Panc1 (cell line): Measurements from ENCODE around the gene CHST15. TPM values are rescaled to one million over a fixed set of nuclear protein-coding genes. Genes with fewer than 3 reads are reported as not detected.

Source experiments
- ATAC-seq: fragments of 200-7000 bp; cut with Tn5 transposase; 2 replicates; pipeline ENCODE4 v1.9.1; 2020; ENCODE audit warnings: mild to moderate bottlenecking, moderate library complexity
- BruUV-seq: library from RNA; stranded (reverse); fragments of 400-500 nt; replicated peaks from 2 replicates; lab custom pipeline; 2021; lab: Mats Ljungman, UMichigan
- CTCF ChIA-PET: fragments of 300-600 bp; sonication (Branson Sonifier 250); formaldehyde crosslinking; loops from one replicate; lab custom pipeline; 2022; ENCODE audit warnings: antibody characterized with exemption; lab: Charles Lee
- POLR2A ChIA-PET: fragments of 300-600 bp; sonication (Branson Sonifier 250); formaldehyde crosslinking; loops from one replicate; lab custom pipeline; 2022; ENCODE audit warnings: antibody characterized with exemption; lab: Charles Lee
- DNase-seq: peaks from one replicate; pipeline ENCODE4 v3.0.0-alpha.2; 2010; ENCODE audit warnings: low read depth, low spot score
- H3K27ac ChIP-seq: 2 replicates; pipeline ENCODE4 v1.5.1; 2011; ENCODE audit warnings: mild to moderate bottlenecking, low read length, inconsistent platforms
- H3K27me3 ChIP-seq: fragments of 200-500 bp; sonication (Bioruptor generic); 2 replicates; pipeline ENCODE4 v1.6.0; 2014; ENCODE audit warnings: low read length, inconsistent platforms; ENCODE audit not compliant: control insufficient read depth, insufficient read depth
- H3K36me3 ChIP-seq: fragments of 200-500 bp; sonication (Bioruptor generic); 2 replicates; pipeline ENCODE4 v1.5.1; 2014; ENCODE audit warnings: inconsistent platforms, mild to moderate bottlenecking, low read length, moderate library complexity; ENCODE audit not compliant: control insufficient read depth, insufficient read depth
- H3K4me1 ChIP-seq: 2 replicates; pipeline ENCODE4 v1.5.1; 2011; ENCODE audit warnings: inconsistent platforms, mild to moderate bottlenecking, low read length, moderate library complexity; ENCODE audit not compliant: control insufficient read depth, insufficient read depth
- H3K4me3 ChIP-seq, 2 experiments: 2 replicates each; pipeline ENCODE4 v1.5.1; 2011 to 2012; ENCODE audit warnings: low read depth in 2 of 2, low read length in 2 of 2, mild to moderate bottlenecking in 2 of 2, inconsistent platforms in 1 of 2, moderate library complexity in 1 of 2
- H3K9me3 ChIP-seq: fragments of 200-500 bp; sonication (Bioruptor generic); 2 replicates; pipeline ENCODE4 v1.5.1; 2014; ENCODE audit warnings: low read depth, mild to moderate bottlenecking, inconsistent platforms, low read length, moderate library complexity; ENCODE audit not compliant: control insufficient read depth, insufficient read depth
- POLR2AphosphoS5 ChIP-seq: IDR thresholded peaks from 2 replicates; pipeline ENCODE4 v1.6.1; 2012; ENCODE audit warnings: mild to moderate bottlenecking, low read depth, low read length, moderate library complexity
- SIN3A ChIP-seq: IDR thresholded peaks from 2 replicates; pipeline ENCODE4 v1.6.1; 2012; ENCODE audit warnings: low read depth, mild to moderate bottlenecking, low read length, moderate library complexity, borderline replicate concordance; ENCODE audit not compliant: insufficient read depth
- TCF7L2 ChIP-seq: IDR thresholded peaks from 2 replicates; pipeline ENCODE4 v1.6.1; 2011; ENCODE audit warnings: mild to moderate bottlenecking, low read depth, low read length, inconsistent platforms
- in situ Hi-C: cut with HindIII; loops from 2 replicates; pipeline ENCODE4 v1.10.0; 2016; ENCODE audit warnings: low sequenced_read_pairs, low pct_unique_long_range_greater_than_20kb
- intact Hi-C: fragments of 100-400 bp; cut with micrococcal nuclease; formaldehyde crosslinking; loops from one replicate; pipeline ENCODE4 v1.10.0; 2022; ENCODE audit not compliant: unreplicated experiment
- total RNA-seq: library from RNA; stranded (reverse); gene quantifications from one replicate; pipeline ENCODE4 v1.2.1, GENCODE V29; 2021; ENCODE audit not compliant: unreplicated experiment
- TF ChIP-seq, protein P1 (sequence below): fragments of 450-650 bp; IDR thresholded peaks from 2 replicates; pipeline ENCODE4 v1.5.1; 2017; ENCODE audit warnings: mild to moderate bottlenecking
- TF ChIP-seq, protein P2 (sequence below), 2 experiments: IDR thresholded peaks; 2 replicates each; pipeline ENCODE4 v1.6.1; 2011 to 2012; ENCODE audit warnings: low read depth in 2 of 2, control low read depth in 1 of 2, low read length in 1 of 2, mild to moderate bottlenecking in 1 of 2, moderate library complexity in 1 of 2; ENCODE audit not compliant: insufficient read depth in 1 of 2

CHST15 gene
- total RNA-seq, 1 experiment from 2014 or later, result 33.2 TPM

DNA sequence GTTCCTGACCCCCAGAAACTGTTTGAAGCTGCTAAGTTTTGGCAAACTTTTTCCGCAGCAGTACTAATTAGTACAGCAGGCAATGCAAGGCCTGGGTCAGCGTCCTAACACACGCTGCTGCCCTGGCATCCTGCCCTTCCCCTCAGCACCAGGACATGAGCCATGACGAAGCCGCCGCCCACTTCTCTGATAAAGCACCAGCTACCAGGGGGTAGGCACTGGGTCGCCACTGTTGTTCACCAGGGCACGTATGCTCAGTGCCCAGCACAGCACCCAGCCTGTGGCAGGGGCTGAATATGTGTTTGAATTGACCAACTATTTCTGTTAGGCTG is 59.5 kb downstream of the CHST15 start:
- no peaks in the 10 kb centered on the region for H3K9me3 ChIP-seq
- H3K4me3 ChIP-seq, result no peak overlapping the region
- no peak for DNase-seq
- no peak overlapping the region for H3K27ac ChIP-seq
- intact Hi-C loops (no loop called here), in situ Hi-C loops (no loop called here)
- no peak for ATAC-seq
- POLR2A ChIA-PET, result interaction anchor here (0.6 kb wide), 1 partner anchor 1026 kb away, joined by 3 read pairs; no protein-coding TSS in a partner anchor
- no peaks in the 10 kb centered on the region for H3K36me3 ChIP-seq
- H3K27me3 ChIP-seq, result no peaks in the 10 kb centered on the region
- TF ChIP-seq, protein P1, sequence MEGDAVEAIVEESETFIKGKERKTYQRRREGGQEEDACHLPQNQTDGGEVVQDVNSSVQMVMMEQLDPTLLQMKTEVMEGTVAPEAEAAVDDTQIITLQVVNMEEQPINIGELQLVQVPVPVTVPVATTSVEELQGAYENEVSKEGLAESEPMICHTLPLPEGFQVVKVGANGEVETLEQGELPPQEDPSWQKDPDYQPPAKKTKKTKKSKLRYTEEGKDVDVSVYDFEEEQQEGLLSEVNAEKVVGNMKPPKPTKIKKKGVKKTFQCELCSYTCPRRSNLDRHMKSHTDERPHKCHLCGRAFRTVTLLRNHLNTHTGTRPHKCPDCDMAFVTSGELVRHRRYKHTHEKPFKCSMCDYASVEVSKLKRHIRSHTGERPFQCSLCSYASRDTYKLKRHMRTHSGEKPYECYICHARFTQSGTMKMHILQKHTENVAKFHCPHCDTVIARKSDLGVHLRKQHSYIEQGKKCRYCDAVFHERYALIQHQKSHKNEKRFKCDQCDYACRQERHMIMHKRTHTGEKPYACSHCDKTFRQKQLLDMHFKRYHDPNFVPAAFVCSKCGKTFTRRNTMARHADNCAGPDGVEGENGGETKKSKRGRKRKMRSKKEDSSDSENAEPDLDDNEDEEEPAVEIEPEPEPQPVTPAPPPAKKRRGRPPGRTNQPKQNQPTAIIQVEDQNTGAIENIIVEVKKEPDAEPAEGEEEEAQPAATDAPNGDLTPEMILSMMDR, result no peak
- TF ChIP-seq POLR2AphosphoS5 (no peak), SIN3A (no peak), TCF7L2 (no peak)
- TF ChIP-seq, protein P2, sequence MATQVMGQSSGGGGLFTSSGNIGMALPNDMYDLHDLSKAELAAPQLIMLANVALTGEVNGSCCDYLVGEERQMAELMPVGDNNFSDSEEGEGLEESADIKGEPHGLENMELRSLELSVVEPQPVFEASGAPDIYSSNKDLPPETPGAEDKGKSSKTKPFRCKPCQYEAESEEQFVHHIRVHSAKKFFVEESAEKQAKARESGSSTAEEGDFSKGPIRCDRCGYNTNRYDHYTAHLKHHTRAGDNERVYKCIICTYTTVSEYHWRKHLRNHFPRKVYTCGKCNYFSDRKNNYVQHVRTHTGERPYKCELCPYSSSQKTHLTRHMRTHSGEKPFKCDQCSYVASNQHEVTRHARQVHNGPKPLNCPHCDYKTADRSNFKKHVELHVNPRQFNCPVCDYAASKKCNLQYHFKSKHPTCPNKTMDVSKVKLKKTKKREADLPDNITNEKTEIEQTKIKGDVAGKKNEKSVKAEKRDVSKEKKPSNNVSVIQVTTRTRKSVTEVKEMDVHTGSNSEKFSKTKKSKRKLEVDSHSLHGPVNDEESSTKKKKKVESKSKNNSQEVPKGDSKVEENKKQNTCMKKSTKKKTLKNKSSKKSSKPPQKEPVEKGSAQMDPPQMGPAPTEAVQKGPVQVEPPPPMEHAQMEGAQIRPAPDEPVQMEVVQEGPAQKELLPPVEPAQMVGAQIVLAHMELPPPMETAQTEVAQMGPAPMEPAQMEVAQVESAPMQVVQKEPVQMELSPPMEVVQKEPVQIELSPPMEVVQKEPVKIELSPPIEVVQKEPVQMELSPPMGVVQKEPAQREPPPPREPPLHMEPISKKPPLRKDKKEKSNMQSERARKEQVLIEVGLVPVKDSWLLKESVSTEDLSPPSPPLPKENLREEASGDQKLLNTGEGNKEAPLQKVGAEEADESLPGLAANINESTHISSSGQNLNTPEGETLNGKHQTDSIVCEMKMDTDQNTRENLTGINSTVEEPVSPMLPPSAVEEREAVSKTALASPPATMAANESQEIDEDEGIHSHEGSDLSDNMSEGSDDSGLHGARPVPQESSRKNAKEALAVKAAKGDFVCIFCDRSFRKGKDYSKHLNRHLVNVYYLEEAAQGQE (IDR thresholded peaks at IDR 0.05; ENCODE audit: insufficient read depth in 1 of 2, low read depth in 2 of 2, low read length in 1 of 2), result no peak
- H3K4me1 ChIP-seq, result no peaks in the 10 kb centered on the region
- CTCF ChIA-PET, result no interaction called here
- BruUV-seq, result no TSS peak

DNA sequence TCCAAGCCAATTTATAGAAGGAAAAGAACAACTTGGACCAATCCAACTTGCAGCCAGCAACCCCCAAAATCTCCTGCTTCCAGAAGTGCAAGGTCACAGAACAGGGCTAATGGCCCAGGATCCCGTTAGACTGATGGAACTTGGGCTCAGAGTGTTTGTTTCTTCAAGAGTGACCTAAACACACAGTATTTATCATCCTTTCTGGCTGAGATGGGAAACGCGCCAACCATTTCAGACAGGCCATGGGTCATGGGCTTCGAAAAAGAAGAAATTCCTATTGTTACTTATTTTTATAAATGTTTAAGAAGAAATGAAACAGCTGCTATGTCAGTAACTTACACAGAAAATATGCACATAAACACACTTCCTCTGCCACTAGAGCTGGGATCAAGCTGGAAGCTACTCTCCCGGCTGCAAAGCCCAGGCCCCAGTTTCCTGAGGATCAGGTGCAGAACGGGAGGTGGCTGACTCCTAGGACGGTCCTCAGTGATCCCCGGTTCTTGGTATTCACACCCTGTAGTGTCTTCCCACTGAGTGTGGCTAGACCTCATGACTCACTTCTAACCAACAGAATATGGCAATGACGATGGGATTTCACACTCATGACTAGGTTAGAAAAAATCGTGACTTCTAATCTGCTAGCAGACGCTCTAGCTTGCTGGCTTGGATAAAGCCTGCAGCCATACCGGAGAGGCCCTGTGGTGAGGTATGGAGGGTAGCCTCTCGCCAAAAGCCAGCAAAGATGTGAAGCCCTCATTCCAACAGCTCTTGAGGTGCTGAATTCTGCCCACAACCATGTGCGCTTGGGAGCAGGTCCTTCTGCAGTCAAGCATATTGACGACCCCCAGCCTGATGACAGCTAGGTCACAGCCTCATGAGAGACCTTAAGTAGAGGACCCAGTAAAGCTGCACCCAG is 60.2 kb downstream of the CHST15 start:
- TF ChIP-seq SIN3A (no peak), POLR2AphosphoS5 (no peak), TCF7L2 (no peak)
- TF ChIP-seq, protein P1, result no peak
- TF ChIP-seq, protein P2 (IDR thresholded peaks at IDR 0.05; ENCODE audit: insufficient read depth in 1 of 2, low read depth in 2 of 2, low read length in 1 of 2), result no peak
- BruUV-seq, result no TSS peak
- no peaks in the 10 kb centered on the region for H3K4me1 ChIP-seq
- ChIA-PET POLR2A (interaction anchor here (0.6 kb wide), 1 partner anchor 1025 kb away, joined by 3 read pairs; no protein-coding TSS in a partner anchor), CTCF (no interaction called here)
- ATAC-seq, result no peak
- no peak for DNase-seq
- H3K4me3 ChIP-seq, result no peak overlapping the region
- no peaks in the 10 kb centered on the region for H3K36me3 ChIP-seq
- no peak overlapping the region for H3K27ac ChIP-seq
- intact Hi-C loops (no loop called here), in situ Hi-C loops (no loop called here)
- no peaks in the 10 kb centered on the region for H3K27me3 ChIP-seq
- H3K9me3 ChIP-seq, result no peaks in the 10 kb centered on the region
